GM13976 (cell line): Measurements from ENCODE around the gene TTYH3.

ENCODE experiments used
- DNase-seq: peaks from one replicate; pipeline ENCODE4 v3.0.0; 2012; ENCODE audit warnings: low spot score
- CTCF ChIP-seq: IDR thresholded peaks from 2 replicates; pipeline ENCODE4 v1.5.1; 2012; ENCODE audit warnings: borderline replicate concordance, mild to moderate bottlenecking; ENCODE audit not compliant: insufficient read depth; ENCODE audit errors: extremely low read depth, missing control alignments, control extremely low read depth
- in situ Hi-C: fragments of 300-500 bp; cut with MboI; formaldehyde crosslinking; loops from one replicate; pipeline ENCODE4 v1.12.0; 2022; ENCODE audit warnings: low sequenced_read_pairs, mixed read lengths, inconsistent platforms; ENCODE audit not compliant: unreplicated experiment

TTYH3 gene

GRCh38 chr7:2657208-2657607 lies 25.4 kb downstream of the TTYH3 start:
- no peak for TF ChIP-seq CTCF
- in situ Hi-C loops = no loop called here
- no peak for DNase-seq

GRCh38 chr7:2657920-2658671 lies 26.3 kb downstream of the TTYH3 start:
- DNase-seq = no peak
- TF ChIP-seq CTCF = no peak
- in situ Hi-C loops = no loop called here

- TF ChIP-seq CTCF = no peak
- in situ Hi-C loops = no loop called here
- DNase-seq = no peak
Observed at GRCh38 chr7:2658941-2659340, 27.2 kb downstream of the TTYH3 start.

- no peak for TF ChIP-seq CTCF
- in situ Hi-C loops = no loop called here
Observed at GRCh38 chr7:2659556-2660358, 28.0 kb downstream of the TTYH3 start.

GRCh38 chr7:2660359-2661095 lies 28.7 kb downstream of the TTYH3 start:
- in situ Hi-C loops = no loop called here
- no peak for DNase-seq
- TF ChIP-seq CTCF = no peak

More at GRCh38 chr7:2659556-2660358, 28.0 kb downstream of the TTYH3 start:
- no peak for DNase-seq

- in situ Hi-C loops = no loop called here
- no peak for TF ChIP-seq CTCF
- DNase-seq = no peak
Observed at GRCh38 chr7:2661096-2661449, 29.3 kb downstream of the TTYH3 start.
